GM12878 (cell line): ENCODE measurements around the gene SLCO3A1. TPM values are rescaled to one million over a fixed set of nuclear protein-coding genes. Genes with fewer than 3 reads are reported as not detected.

Experiments used
- ATAC-seq: fragments of 200-7000 bp; cut with Tn5 transposase; 3 replicates; pipeline ENCODE4 v1.9.1; 2020; ENCODE audit warnings: mild to moderate bottlenecking, moderate library complexity
- BruUV-seq: library from RNA; stranded (reverse); fragments of 400-500 nt; replicated peaks from 2 replicates; lab custom pipeline; 2021; lab: Mats Ljungman, UMichigan
- CTCF ChIA-PET: fragments of 300-600 bp; sonication (Branson Sonifier 250); formaldehyde crosslinking; extraction: SDS; loops from one replicate; lab custom pipeline; 2021; ENCODE audit warnings: inconsistent platforms; lab: Yijun Ruan, JAX
- POLR2A ChIA-PET: fragments of 350-600 bp; formaldehyde crosslinking; extraction: SDS; loops from one replicate; lab custom pipeline; 2021; ENCODE audit warnings: inconsistent platforms; lab: Charles Lee
- RAD21 ChIA-PET: fragments of 300-600 bp; sonication (Branson Sonifier 250); formaldehyde crosslinking; loops from one replicate; lab custom pipeline; 2023; ENCODE audit warnings: antibody characterized with exemption; ENCODE audit not compliant: unreplicated experiment; lab: Charles Lee
- SMC1A ChIA-PET: fragments of 300-600 bp; sonication (Branson Sonifier 250); formaldehyde crosslinking; loops from one replicate; lab custom pipeline; 2023; ENCODE audit not compliant: unreplicated experiment, uncharacterized antibody; lab: Charles Lee
- DNase-seq: peaks from one replicate; pipeline ENCODE4 v3.0.0-alpha.2; 2011; ENCODE audit warnings: low read depth, low spot score
- FAIRE-seq: peaks from 3 replicates; lab custom pipeline; 2011; peaks lifted over from hg19 to GRCh38; lab: Jason Lieb, UNC
- H2AFZ ChIP-seq: 2 replicates; pipeline ENCODE4 v1.6.0; 2011; ENCODE audit warnings: low read depth, low read length, control low read depth; ENCODE audit not compliant: control insufficient read depth
- H3K27ac ChIP-seq: 2 replicates; pipeline ENCODE4 v1.5.1; 2011; ENCODE audit warnings: control low read depth; ENCODE audit not compliant: control insufficient read depth, insufficient read depth
- H3K27me3 ChIP-seq, 2 experiments: replicated peaks in 1 of 2; 2 replicates each; pipeline versions ENCODE4 v1.6.0 to v1.6.1; 2011; ENCODE audit warnings: low read length in 1 of 2; ENCODE audit not compliant: control insufficient read depth in 2 of 2, insufficient read depth in 2 of 2
- H3K36me3 ChIP-seq, 2 experiments: 2 replicates each; pipeline ENCODE4 v1.5.1; 2011; ENCODE audit warnings: low read length in 1 of 2; ENCODE audit not compliant: control insufficient read depth in 2 of 2, insufficient read depth in 2 of 2
- H3K4me1 ChIP-seq: 2 replicates; pipeline ENCODE4 v1.6.1; 2011; ENCODE audit warnings: mild to moderate bottlenecking, low read length, moderate library complexity, mixed read lengths; ENCODE audit not compliant: control insufficient read depth, insufficient read depth
- H3K4me2 ChIP-seq: 2 replicates; pipeline ENCODE4 v1.6.0; 2011; ENCODE audit warnings: control low read depth; ENCODE audit not compliant: control insufficient read depth, insufficient read depth
- H3K4me3 ChIP-seq: fragments of 200-600 bp; sonication (generic); 2 replicates; pipeline ENCODE4 v1.5.1; 2016
- H3K79me2 ChIP-seq: 2 replicates; pipeline ENCODE4 v1.6.0; 2011; ENCODE audit warnings: low read length; ENCODE audit not compliant: control insufficient read depth, insufficient read depth
- H3K9ac ChIP-seq: 2 replicates; pipeline ENCODE4 v1.8.0; 2011; ENCODE audit warnings: low read length, control low read depth, mixed read lengths; ENCODE audit not compliant: control insufficient read depth, insufficient read depth
- H3K9me3 ChIP-seq: replicated peaks from 3 replicates; pipeline ENCODE4 v1.5.1; 2011; ENCODE audit warnings: mild to moderate bottlenecking, low read length; ENCODE audit not compliant: control insufficient read depth, insufficient read depth
- H4K20me1 ChIP-seq: 2 replicates; pipeline ENCODE4 v1.6.0; 2011; ENCODE audit not compliant: control insufficient read depth, insufficient read depth
- ATF7 ChIP-seq: fragments of 450-650 bp; IDR thresholded peaks from 2 replicates; pipeline ENCODE4 v1.6.1; 2016; ENCODE audit warnings: low read depth, mild to moderate bottlenecking
- BACH1 ChIP-seq: fragments of 450-650 bp; IDR thresholded peaks from 2 replicates; pipeline ENCODE4 v1.6.1; 2017; ENCODE audit warnings: mild to moderate bottlenecking, borderline replicate concordance
- BCL11A ChIP-seq: IDR thresholded peaks from 2 replicates; pipeline ENCODE4 v1.6.1; 2011; ENCODE audit warnings: low read depth, low read length
- BHLHE40 ChIP-seq, 2 experiments: fragments of 450-650 bp in 1 of 2; IDR thresholded peaks; 2 replicates each; pipeline ENCODE4 v1.6.1; 2011 to 2017; ENCODE audit warnings: low read depth in 2 of 2, borderline replicate concordance in 1 of 2, improper control_type of control experiment in 1 of 2, low read length in 1 of 2, mild to moderate bottlenecking in 1 of 2
- BMI1 ChIP-seq: fragments of 450-650 bp; IDR thresholded peaks from 2 replicates; pipeline ENCODE4 v1.6.1; 2016; ENCODE audit warnings: mild to moderate bottlenecking, moderate library complexity, borderline replicate concordance
- CHD1 ChIP-seq: IDR thresholded peaks from 2 replicates; pipeline ENCODE4 v1.6.1; 2012; ENCODE audit warnings: low read depth, low read length, improper control_type of control experiment
- CHD2 ChIP-seq: IDR thresholded peaks from 2 replicates; pipeline ENCODE4 v1.6.1; 2011; ENCODE audit warnings: low read depth, low read length, improper control_type of control experiment, borderline replicate concordance
- EP300 ChIP-seq, 2 experiments: fragments of 150-350 bp in 1 of 2; IDR thresholded peaks; 2 replicates each; pipeline ENCODE4 v1.6.1; 2011 to 2012; ENCODE audit warnings: low read depth in 2 of 2, low read length in 2 of 2, borderline replicate concordance in 1 of 2, improper control_type of control experiment in 1 of 2, inconsistent platforms in 1 of 2; ENCODE audit not compliant: control insufficient read depth in 1 of 2
- IKZF2 ChIP-seq, 2 experiments: fragments of 450-650 bp; IDR thresholded peaks; 2 replicates each; pipeline ENCODE4 v1.6.1; 2017; ENCODE audit warnings: mild to moderate bottlenecking in 2 of 2, moderate library complexity in 2 of 2
- MEF2B ChIP-seq: fragments of 450-650 bp; IDR thresholded peaks from 2 replicates; pipeline ENCODE4 v1.6.1; 2018; ENCODE audit warnings: mild to moderate bottlenecking, moderate library complexity; ENCODE audit not compliant: partially characterized antibody, poor library complexity, severe bottlenecking
- MTA2 ChIP-seq: fragments of 450-650 bp; IDR thresholded peaks from 2 replicates; pipeline ENCODE4 v1.6.1; 2016; ENCODE audit warnings: low read depth, mild to moderate bottlenecking, moderate library complexity
- MTA3 ChIP-seq: IDR thresholded peaks from 2 replicates; pipeline ENCODE4 v1.6.1; 2012; ENCODE audit warnings: low read length, inconsistent platforms, borderline replicate concordance
- MYB ChIP-seq: fragments of 150-350 bp; IDR thresholded peaks from 2 replicates; pipeline ENCODE4 v1.6.1; 2014; ENCODE audit warnings: mild to moderate bottlenecking, low read depth, low read length, borderline replicate concordance
- NBN ChIP-seq: fragments of 450-650 bp; IDR thresholded peaks from 2 replicates; pipeline ENCODE4 v1.6.1; 2016
- NR2F1 ChIP-seq: fragments of 450-650 bp; conservative IDR thresholded peaks from 2 replicates; pipeline ENCODE4 v1.6.1; 2017; ENCODE audit warnings: mild to moderate bottlenecking
- PAX5 ChIP-seq: IDR thresholded peaks from 2 replicates; pipeline ENCODE4 v1.6.1; 2011; ENCODE audit warnings: low read depth, low read length, borderline replicate concordance
- POU2F2 ChIP-seq: IDR thresholded peaks from 3 replicates; pipeline ENCODE4 v1.6.1; 2011; ENCODE audit warnings: low read depth, mild to moderate bottlenecking, low read length, borderline replicate concordance
- RCOR1 ChIP-seq: conservative IDR thresholded peaks from 2 replicates; pipeline ENCODE4 v1.6.1; 2012; ENCODE audit warnings: low read depth, low read length, improper control_type of control experiment
- RUNX3 ChIP-seq: IDR thresholded peaks from 2 replicates; pipeline ENCODE4 v1.6.1; 2012; ENCODE audit warnings: low read length, inconsistent platforms
- SUZ12 ChIP-seq: fragments of 200-600 bp; sonication (generic); IDR thresholded peaks from one replicate; pipeline ENCODE4 v1.6.1; 2018; ENCODE audit warnings: antibody characterized with exemption, mild to moderate bottlenecking; ENCODE audit not compliant: unreplicated experiment
- TBL1XR1 ChIP-seq: IDR thresholded peaks from 2 replicates; pipeline ENCODE4 v1.6.1; 2012; ENCODE audit warnings: low read depth, low read length, improper control_type of control experiment
- TCF12 ChIP-seq: IDR thresholded peaks from 2 replicates; pipeline ENCODE4 v1.6.1; 2011; ENCODE audit warnings: low read depth, mild to moderate bottlenecking, low read length
- ZNF217 ChIP-seq: fragments of 450-650 bp; IDR thresholded peaks from 2 replicates; pipeline ENCODE4 v1.6.1; 2017; ENCODE audit warnings: antibody characterized with exemption, mild to moderate bottlenecking
- ZSCAN29 ChIP-seq: fragments of 450-650 bp; IDR thresholded peaks from 2 replicates; pipeline ENCODE4 v1.6.1; 2017; ENCODE audit warnings: mild to moderate bottlenecking, moderate library complexity
- WGBS: methylation state at CpG from one replicate; pipeline ENCODE4 v1.1.6; 2016; ENCODE audit warnings: low lambda C conversion rate; ENCODE audit not compliant: insufficient replicate concordance, insufficient coverage; ENCODE audit errors: missing lambda C conversion rate; 5-methylcytosine and 5-hydroxymethylcytosine counted together
- in situ Hi-C: fragments of 300-500 bp; cut with MboI; formaldehyde crosslinking; loops from 9 replicates; pipeline ENCODE4 v1.14.3; 2018; ENCODE audit warnings: mixed read lengths
- intact Hi-C: fragments of 100-400 bp; cut with micrococcal nuclease; formaldehyde crosslinking; loops from one replicate; pipeline ENCODE4 v1.14.2; 2022; ENCODE audit not compliant: unreplicated experiment
- polyA plus RNA-seq, 11 experiments: library from polyadenylated mRNA; depleted of rRNA in 4 of 11; unstranded in 6 of 11; stranded (reverse) in 5 of 11; fragments of >200 nt; fragmentation: Nextera tagmentation in 4 of 11; fragmentation: Illumina TruSeq in 1 of 11; extraction: Ambion mirVana in 4 of 11; extraction: Trizol in 1 of 11; gene quantifications; 1 replicate in 1 of 11; 2 replicates in 10 of 11; pipeline versions ENCODE4 v1.2.1 to v1.2.3, GENCODE V29; 2011 to 2016; ENCODE audit warnings: inconsistent platforms in 2 of 11, missing spikeins in 2 of 11, low read depth in 1 of 11
- total RNA-seq, 4 experiments: library from RNA; depleted of rRNA in 3 of 4; stranded (reverse); fragments of >200 nt in 3 of 4; fragmentation: Illumina TruSeq in 1 of 4; extraction: Trizol in 1 of 4; gene quantifications; 2 replicates each; pipeline versions ENCODE4 v1.2.1 to v1.2.3, GENCODE V29; 2013 to 2021
- TF ChIP-seq, protein P1 (sequence below): IDR thresholded peaks from 2 replicates; pipeline ENCODE4 v1.6.1; 2011; ENCODE audit warnings: low read depth, low read length, improper control_type of control experiment, borderline replicate concordance

Gene SLCO3A1
- total and polyA plus RNA-seq, 10 of the 15 experiments (the other 5 are each of a cell fraction or from before 2014, with no cell fraction given), result 0.05 to 5.9 (median 0.31) TPM

GRCh38 chr15:91855684-91856489 is 2.4 kb downstream of the SLCO3A1 start:
- Histone ChIP-seq H3K4me2 (no peak overlapping the region), H3K4me3 (no peak overlapping the region), H2AFZ (no peak overlapping the region), H3K9me3 (no peaks in the 10 kb centered on the region; the same call in 2 of the 3 replicates), H3K36me3 (no peaks in the 10 kb centered on the region), H3K9ac (no peak overlapping the region), H4K20me1 (no peaks in the 10 kb centered on the region), H3K27ac (no peak overlapping the region), H3K27me3 (peaks cover 0 to 13% of the 10 kb centered on the region in 2 experiments; a peak in 2 of 4 replicates), H3K79me2 (no peaks in the 10 kb centered on the region), H3K4me1 (peaks cover 10% of the 10 kb centered on the region)
- DNase-seq, result peak; percentile 33
- ChIA-PET SMC1A (no interaction called here), CTCF (interaction anchor here (0.6 to 1.2 kb wide), 4 partner anchors 12 to 228 kb away, joined by 3 to 4 read pairs (median 3); no protein-coding TSS in a partner anchor), RAD21 (interaction anchor here (1.0 to 2.4 kb wide), 2 partner anchors 33 to 212 kb away, joined by 3 to 6 read pairs; no protein-coding TSS in a partner anchor), POLR2A (no interaction called here)
- 18% methylated on average over 14 of the region's 14 CpGs for WGBS
- peak; percentile 60 for ATAC-seq
- in situ Hi-C loops (no loop called here), intact Hi-C loops (loop anchor here (2.0 to 5.0 kb wide), 3 partner anchors 86 to 554 kb away; no protein-coding TSS in a partner anchor)
- BruUV-seq, result TSS peak; percentile 53
- no peak for FAIRE-seq
- TF ChIP-seq, protein P1, sequence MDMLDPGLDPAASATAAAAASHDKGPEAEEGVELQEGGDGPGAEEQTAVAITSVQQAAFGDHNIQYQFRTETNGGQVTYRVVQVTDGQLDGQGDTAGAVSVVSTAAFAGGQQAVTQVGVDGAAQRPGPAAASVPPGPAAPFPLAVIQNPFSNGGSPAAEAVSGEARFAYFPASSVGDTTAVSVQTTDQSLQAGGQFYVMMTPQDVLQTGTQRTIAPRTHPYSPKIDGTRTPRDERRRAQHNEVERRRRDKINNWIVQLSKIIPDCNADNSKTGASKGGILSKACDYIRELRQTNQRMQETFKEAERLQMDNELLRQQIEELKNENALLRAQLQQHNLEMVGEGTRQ, result no peak
- TF ChIP-seq TBL1XR1, result peak; percentile 86
- TF ChIP-seq RCOR1, result 0 out of 2 replicates have a peak, but pooled peaks have one; percentile 62
- no peak for TF ChIP-seq SUZ12
- peak; percentile 34; the same call in 1 of the 2 replicates for TF ChIP-seq BACH1
- TF ChIP-seq BCL11A, result peak; percentile 94
- peak; percentile 97 for TF ChIP-seq MTA2
- TF ChIP-seq PAX5, result peak; percentile 72; the same call in 1 of the 2 replicates
- TF ChIP-seq MTA3, result no peak
- TF ChIP-seq BHLHE40 (IDR thresholded peaks at IDR 0.05; ENCODE audit: borderline replicate concordance in 1 of 2, low read depth in 2 of 2, low read length in 1 of 2), result peak; percentile 68 to 84
- peak; percentile 11; the same call in 1 of the 2 replicates for TF ChIP-seq RUNX3
- TF ChIP-seq EP300 (IDR thresholded peaks at IDR 0.05; ENCODE audit: borderline replicate concordance in 1 of 2, control insufficient read depth in 1 of 2, low read depth in 2 of 2, low read length in 2 of 2), result peak; percentile 66 to 93; a peak in 3 of 4 replicates
- TF ChIP-seq CHD2, result 0 out of 2 replicates have a peak, but pooled peaks have one; percentile 10
- peak; percentile 78 for TF ChIP-seq ATF7
- peak; percentile 96 for TF ChIP-seq NR2F1
- peak; percentile 78; the same call in 1 of the 2 replicates for TF ChIP-seq BMI1
- TF ChIP-seq MYB, result peak; percentile 84; the same call in 1 of the 2 replicates
- peak; percentile 69 to 81; a peak in 2 of 4 replicates for TF ChIP-seq IKZF2 (IDR thresholded peaks at IDR 0.05)
- TF ChIP-seq CHD1, result no peak
- peak; percentile 49; the same call in 1 of the 2 replicates for TF ChIP-seq NBN
- TF ChIP-seq TCF12, result peak; percentile 85; the same call in 1 of the 2 replicates
- TF ChIP-seq ZNF217, result peak; percentile 99
- peak; percentile 75; the same call in 1 of the 2 replicates for TF ChIP-seq ZSCAN29
- peak; percentile 94 for TF ChIP-seq MEF2B
- TF ChIP-seq POU2F2, result peak; percentile 95; the same call in 1 of the 3 replicates
